Measurements from ENCODE around the gene LRP5. TPM values are rescaled to one million over a fixed set of nuclear protein-coding genes. Genes with fewer than 3 reads are reported as not detected.

The LRP5 gene
- total and polyA plus RNA-seq, 2 experiments from 2014 or later, result 26.9 to 51.1 TPM

GRCh38 chr11:68412593-68413475 is 100.4 kb downstream of the LRP5 start (continued):
- no peak for TF ChIP-seq CTCF (conservative IDR thresholded peaks at IDR 0.05; ENCODE audit: low read depth in 2 of 2)
- TF ChIP-seq STAT1 (IDR thresholded peaks at IDR 0.05; ENCODE audit: unreplicated experiment), result no peak
- no peak for TF ChIP-seq NANOG (IDR thresholded peaks at IDR 0.05; ENCODE audit: borderline replicate concordance)
- TF ChIP-seq, protein P1, sequence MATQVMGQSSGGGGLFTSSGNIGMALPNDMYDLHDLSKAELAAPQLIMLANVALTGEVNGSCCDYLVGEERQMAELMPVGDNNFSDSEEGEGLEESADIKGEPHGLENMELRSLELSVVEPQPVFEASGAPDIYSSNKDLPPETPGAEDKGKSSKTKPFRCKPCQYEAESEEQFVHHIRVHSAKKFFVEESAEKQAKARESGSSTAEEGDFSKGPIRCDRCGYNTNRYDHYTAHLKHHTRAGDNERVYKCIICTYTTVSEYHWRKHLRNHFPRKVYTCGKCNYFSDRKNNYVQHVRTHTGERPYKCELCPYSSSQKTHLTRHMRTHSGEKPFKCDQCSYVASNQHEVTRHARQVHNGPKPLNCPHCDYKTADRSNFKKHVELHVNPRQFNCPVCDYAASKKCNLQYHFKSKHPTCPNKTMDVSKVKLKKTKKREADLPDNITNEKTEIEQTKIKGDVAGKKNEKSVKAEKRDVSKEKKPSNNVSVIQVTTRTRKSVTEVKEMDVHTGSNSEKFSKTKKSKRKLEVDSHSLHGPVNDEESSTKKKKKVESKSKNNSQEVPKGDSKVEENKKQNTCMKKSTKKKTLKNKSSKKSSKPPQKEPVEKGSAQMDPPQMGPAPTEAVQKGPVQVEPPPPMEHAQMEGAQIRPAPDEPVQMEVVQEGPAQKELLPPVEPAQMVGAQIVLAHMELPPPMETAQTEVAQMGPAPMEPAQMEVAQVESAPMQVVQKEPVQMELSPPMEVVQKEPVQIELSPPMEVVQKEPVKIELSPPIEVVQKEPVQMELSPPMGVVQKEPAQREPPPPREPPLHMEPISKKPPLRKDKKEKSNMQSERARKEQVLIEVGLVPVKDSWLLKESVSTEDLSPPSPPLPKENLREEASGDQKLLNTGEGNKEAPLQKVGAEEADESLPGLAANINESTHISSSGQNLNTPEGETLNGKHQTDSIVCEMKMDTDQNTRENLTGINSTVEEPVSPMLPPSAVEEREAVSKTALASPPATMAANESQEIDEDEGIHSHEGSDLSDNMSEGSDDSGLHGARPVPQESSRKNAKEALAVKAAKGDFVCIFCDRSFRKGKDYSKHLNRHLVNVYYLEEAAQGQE (IDR thresholded peaks at IDR 0.05; ENCODE audit: unreplicated experiment), result no peak
- TF ChIP-seq, protein P2, sequence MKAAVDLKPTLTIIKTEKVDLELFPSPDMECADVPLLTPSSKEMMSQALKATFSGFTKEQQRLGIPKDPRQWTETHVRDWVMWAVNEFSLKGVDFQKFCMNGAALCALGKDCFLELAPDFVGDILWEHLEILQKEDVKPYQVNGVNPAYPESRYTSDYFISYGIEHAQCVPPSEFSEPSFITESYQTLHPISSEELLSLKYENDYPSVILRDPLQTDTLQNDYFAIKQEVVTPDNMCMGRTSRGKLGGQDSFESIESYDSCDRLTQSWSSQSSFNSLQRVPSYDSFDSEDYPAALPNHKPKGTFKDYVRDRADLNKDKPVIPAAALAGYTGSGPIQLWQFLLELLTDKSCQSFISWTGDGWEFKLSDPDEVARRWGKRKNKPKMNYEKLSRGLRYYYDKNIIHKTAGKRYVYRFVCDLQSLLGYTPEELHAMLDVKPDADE (IDR thresholded peaks at IDR 0.05), result no peak
- no peak for TF ChIP-seq POLR2AphosphoS5 (IDR thresholded peaks at IDR 0.05; ENCODE audit: low read depth)
- no peak for TF ChIP-seq CREB1 (CRISPR knock-in tag; IDR thresholded peaks at IDR 0.05; ENCODE audit: low read depth)

DNA sequence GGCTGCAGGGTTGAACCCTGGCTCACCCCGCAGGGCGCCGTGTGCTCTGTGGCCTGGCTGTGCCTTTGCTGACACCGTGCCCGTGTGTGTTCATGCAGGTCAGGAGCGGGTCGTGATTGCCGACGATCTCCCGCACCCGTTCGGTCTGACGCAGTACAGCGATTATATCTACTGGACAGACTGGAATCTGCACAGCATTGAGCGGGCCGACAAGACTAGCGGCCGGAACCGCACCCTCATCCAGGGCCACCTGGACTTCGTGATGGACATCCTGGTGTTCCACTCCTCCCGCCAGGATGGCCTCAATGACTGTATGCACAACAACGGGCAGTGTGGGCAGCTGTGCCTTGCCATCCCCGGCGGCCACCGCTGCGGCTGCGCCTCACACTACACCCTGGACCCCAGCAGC is 101.2 kb downstream of the LRP5 start:
- no peak overlapping the region for H3K27ac Mint-ChIP-seq
- TF ChIP-seq STAT1 (IDR thresholded peaks at IDR 0.05; ENCODE audit: unreplicated experiment) (no peak), ZNF114 (CRISPR knock-in tag; IDR thresholded peaks at IDR 0.05) (no peak)
- TF ChIP-seq, protein P1 (IDR thresholded peaks at IDR 0.05; ENCODE audit: unreplicated experiment), result no peak
- TF ChIP-seq, protein P2 (IDR thresholded peaks at IDR 0.05), result no peak

More for the DNA sequence above, 101.2 kb downstream of the LRP5 start:
- DNase-seq (ENCODE audit: low spot score), result no peak
- H4K20me1 ChIP-seq (replicated peaks; ENCODE audit: insufficient read depth), result no peaks in the 10 kb centered on the region
- Mint-ChIP-seq H3K27me3 (ENCODE audit: insufficient read depth, low read depth, poor library complexity) (peaks cover 2% of the 10 kb centered on the region), H3K4me3 (no peak overlapping the region), H3K36me3 (ENCODE audit: low read depth) (peaks cover 46% of the 10 kb centered on the region), H3K9me3 (no peaks in the 10 kb centered on the region), H3K4me1 (no peaks in the 10 kb centered on the region)
- no peaks in the 10 kb centered on the region for H3K4me1 ChIP-seq (ENCODE audit: insufficient read depth)
- H2AFZ ChIP-seq, result no peak overlapping the region
- peaks cover 2% of the 10 kb centered on the region for H3K36me3 ChIP-seq (ENCODE audit: insufficient read depth)
- ATAC-seq, result no peak
- no peak overlapping the region for H3K4me3 ChIP-seq
- no peaks in the 10 kb centered on the region for H3K27me3 ChIP-seq (ENCODE audit: insufficient read depth)
- H3K27ac ChIP-seq (ENCODE audit: low read depth), result no peak overlapping the region
- no peaks in the 10 kb centered on the region for H3K9me2 ChIP-seq (ENCODE audit: insufficient read depth)
- 0 out of 2 replicates have a peak, but pooled peaks cover under 1% of the 10 kb centered on the region for H3F3A ChIP-seq (replicated peaks; ENCODE audit: low read depth)
- H3K79me2 ChIP-seq (replicated peaks; ENCODE audit: insufficient read depth), result no peaks in the 10 kb centered on the region
- no peak overlapping the region for H3K4me2 ChIP-seq
